Sigmoid colon (tissue), 7 donors: ENCODE results near the gene ERMAP. TPM values are rescaled to one million over a fixed set of nuclear protein-coding genes. Genes with fewer than 3 reads are reported as not detected.

ENCODE experiments used
- DNase-seq: peaks from one replicate; pipeline ENCODE4 v3.0.0-alpha.2; 2019
- H3K27ac ChIP-seq, 4 donors: fragments of 200-600 bp; sonication (generic); one replicate each; pipeline ENCODE4 v1.5.1; 2016 to 2019; ENCODE audit warnings: mild to moderate bottlenecking in 1 of 4
- H3K27me3 ChIP-seq, 3 donors: fragments of 200-600 bp; sonication (generic); one replicate each; pipeline ENCODE4 v1.5.1; 2019; ENCODE audit warnings: mild to moderate bottlenecking in 1 of 3
- H3K36me3 ChIP-seq, 4 donors: fragments of 200-600 bp; sonication (generic); one replicate each; pipeline ENCODE4 v1.5.1; 2016 to 2019
- H3K4me1 ChIP-seq, 4 donors: fragments of 200-600 bp; sonication (generic); one replicate each; pipeline ENCODE4 v1.5.1; 2017 to 2019
- H3K4me3 ChIP-seq, 4 donors: fragments of 200-600 bp; sonication (generic); one replicate each; pipeline ENCODE4 v1.5.1; 2017 to 2019; ENCODE audit warnings: mild to moderate bottlenecking in 2 of 4, moderate library complexity in 1 of 4
- H3K9me3 ChIP-seq, 4 donors: fragments of 200-600 bp in 3 of 4; sonication (generic) in 3 of 4; one replicate each; pipeline versions ENCODE4 v1.5.1 to v1.6.1; 2013 to 2019
- CTCF ChIP-seq, 4 experiments: fragments of 450-650 bp in 3 of 4; fragments of 200-600 bp in 1 of 4; IDR thresholded peaks; one replicate each; pipeline ENCODE4 v1.5.1; 2016 to 2019; ENCODE audit warnings: antibody characterized with exemption in 4 of 4, mild to moderate bottlenecking in 3 of 4, moderate library complexity in 2 of 4
- EP300 ChIP-seq, 4 donors: sonication (generic); formaldehyde crosslinking; IDR thresholded peaks; one replicate each; pipeline ENCODE4 v1.6.1; 2017; ENCODE audit warnings: antibody characterized with exemption in 4 of 4
- POLR2A ChIP-seq, 2 donors: fragments of 450-650 bp; IDR thresholded peaks; one replicate each; pipeline ENCODE4 v1.6.1; 2016; ENCODE audit warnings: antibody characterized with exemption in 2 of 2, mild to moderate bottlenecking in 2 of 2, moderate library complexity in 2 of 2
- POLR2AphosphoS5 ChIP-seq, 4 donors: sonication (generic); formaldehyde crosslinking; IDR thresholded peaks; one replicate each; pipeline ENCODE4 v1.6.1; 2017; ENCODE audit warnings: antibody characterized with exemption in 4 of 4
- WGBS, 2 donors: extraction: QIAGEN DNeasy Blood & Tissue Kit; methylation state at CpG; one replicate each; pipeline ENCODE4 v1.1.7; 2013; 5-methylcytosine and 5-hydroxymethylcytosine counted together
- intact Hi-C: fragments of 100-400 bp; cut with DNase I; formaldehyde crosslinking; loops from one replicate; pipeline ENCODE4 v1.15.1; 2023
- polyA plus RNA-seq, 3 donors: library from polyadenylated mRNA; stranded (reverse); fragments of 200-250 nt; gene quantifications; one replicate each; pipeline ENCODE4 v1.2.3, GENCODE V29; 2013
- total RNA-seq, 4 donors: library from RNA; depleted of rRNA; stranded (reverse); fragments of >200 nt; gene quantifications; one replicate each; pipeline ENCODE4 v1.1.0, GENCODE V29; 2016
- donor health status: healthy with polysubstance abuse.
- donor health status: Bipolar disorder and iron deficiency.
- donor health status: healthy.

ERMAP gene
- total and polyA plus RNA-seq, 7 donors = 3.5 to 18.6 (median 9.5) TPM

GRCh38 chr1:42817440-42817767, 482 bp downstream of the ERMAP start:
- H3K27ac ChIP-seq = peak overlapping the region; percentile 96 to 98 (median 98)
- peak overlapping the region; percentile 66 to 82 (median 77) for H3K4me3 ChIP-seq
- H3K4me1 ChIP-seq = peaks cover 0 to 24% (median 14%) of the 10 kb centered on the region in 4 donors
- DNase-seq = no peak
- no peaks in the 10 kb centered on the region for H3K9me3 ChIP-seq
- H3K27me3 ChIP-seq = no peaks in the 10 kb centered on the region
- no peak for TF ChIP-seq CTCF (IDR thresholded peaks at IDR 0.05)
- TF ChIP-seq POLR2AphosphoS5 (IDR thresholded peaks at IDR 0.05) = no peak
- TF ChIP-seq POLR2A (IDR thresholded peaks at IDR 0.05) = no peak
- no peak for TF ChIP-seq EP300 (IDR thresholded peaks at IDR 0.05)
- intact Hi-C loops = loop anchor here (1.0 to 2.0 kb wide), 2 partner anchors 29 to 107 kb away; partner anchors contain the start of gene ZNF691
- 1 to 2% methylated on average over 13 of the region's 13 CpGs for WGBS, 2 donors
- no peaks in the 10 kb centered on the region for H3K36me3 ChIP-seq

GRCh38 chr1:42817976-42818375, 1.1 kb downstream of the ERMAP start:
- Histone ChIP-seq H3K4me3 (peak overlapping the region in 3 of 4 donors; percentile 77 to 82 (median 77)), H3K4me1 (peaks cover 0 to 30% (median 17%) of the 10 kb centered on the region in 4 donors), H3K27me3 (no peaks in the 10 kb centered on the region), H3K9me3 (no peaks in the 10 kb centered on the region), H3K36me3 (no peaks in the 10 kb centered on the region), H3K27ac (no peak overlapping the region)
- no peak for DNase-seq
- intact Hi-C loops = loop anchor here (1.0 to 2.0 kb wide), 2 partner anchors 28 to 107 kb away; partner anchors contain the start of gene ZNF691
- no peak for TF ChIP-seq CTCF (IDR thresholded peaks at IDR 0.05)
- TF ChIP-seq POLR2AphosphoS5 (IDR thresholded peaks at IDR 0.05) = no peak
- no peak for TF ChIP-seq EP300 (IDR thresholded peaks at IDR 0.05)
- no peak for TF ChIP-seq POLR2A (IDR thresholded peaks at IDR 0.05)
- WGBS, 2 donors = 96 to 97% methylated on average over 3 of the region's 3 CpGs

GRCh38 chr1:42820813-42821212, 3.9 kb downstream of the ERMAP start:
- intact Hi-C loops = no loop called here
- no peaks in the 10 kb centered on the region for H3K27me3 ChIP-seq
- H3K27ac ChIP-seq = no peak overlapping the region
- no peak overlapping the region for H3K4me3 ChIP-seq
- H3K4me1 ChIP-seq = peaks cover 0 to 28% (median 15%) of the 10 kb centered on the region in 4 donors
- 81 to 87% methylated on average over 1 of the region's 1 CpG for WGBS, 2 donors
- no peaks in the 10 kb centered on the region for H3K36me3 ChIP-seq
- H3K9me3 ChIP-seq = no peaks in the 10 kb centered on the region
- DNase-seq = no peak
- no peak for TF ChIP-seq EP300 (IDR thresholded peaks at IDR 0.05)
- TF ChIP-seq POLR2A (IDR thresholded peaks at IDR 0.05) = no peak
- no peak for TF ChIP-seq POLR2AphosphoS5 (IDR thresholded peaks at IDR 0.05)
- TF ChIP-seq CTCF (IDR thresholded peaks at IDR 0.05) = no peak

- intact Hi-C loops = no loop called here
- no peaks in the 10 kb centered on the region for H3K27me3 ChIP-seq
- peaks cover 0 to 19% (median 7%) of the 10 kb centered on the region in 4 donors for H3K4me1 ChIP-seq
- no peak for TF ChIP-seq EP300 (IDR thresholded peaks at IDR 0.05)
- 96% methylated on average over 2 of the region's 2 CpGs for WGBS, 2 donors
- H3K36me3 ChIP-seq = no peaks in the 10 kb centered on the region
- no peak overlapping the region for H3K27ac ChIP-seq
- H3K9me3 ChIP-seq = no peaks in the 10 kb centered on the region
- DNase-seq = no peak
- H3K4me3 ChIP-seq = no peak overlapping the region
Observed at GRCh38 chr1:42821690-42822089, 4.8 kb downstream of the ERMAP start.

GRCh38 chr1:42822800-42823392, 6.0 kb downstream of the ERMAP start:
- no peak overlapping the region for H3K27ac ChIP-seq
- H3K9me3 ChIP-seq = no peaks in the 10 kb centered on the region
- no peaks in the 10 kb centered on the region for H3K27me3 ChIP-seq
- DNase-seq = no peak
- intact Hi-C loops = no loop called here
- H3K4me3 ChIP-seq = no peak overlapping the region
- no peaks in the 10 kb centered on the region for H3K36me3 ChIP-seq
- peaks cover 0 to 15% (median 4%) of the 10 kb centered on the region in 4 donors for H3K4me1 ChIP-seq
- 77 to 81% methylated on average over 2 of the region's 2 CpGs for WGBS, 2 donors
- TF ChIP-seq POLR2A (IDR thresholded peaks at IDR 0.05) = no peak
